Measurements from ENCODE around the gene PREPL. TPM values are rescaled to one million over a fixed set of nuclear protein-coding genes. Genes with fewer than 3 reads are reported as not detected.

PREPL gene
- total and polyA plus RNA-seq, 9 of the 15 experiments (the other 6 are each of a cell fraction or from before 2014, with no cell fraction given) = 11.6 to 58.9 (median 27.2) TPM

DNA sequence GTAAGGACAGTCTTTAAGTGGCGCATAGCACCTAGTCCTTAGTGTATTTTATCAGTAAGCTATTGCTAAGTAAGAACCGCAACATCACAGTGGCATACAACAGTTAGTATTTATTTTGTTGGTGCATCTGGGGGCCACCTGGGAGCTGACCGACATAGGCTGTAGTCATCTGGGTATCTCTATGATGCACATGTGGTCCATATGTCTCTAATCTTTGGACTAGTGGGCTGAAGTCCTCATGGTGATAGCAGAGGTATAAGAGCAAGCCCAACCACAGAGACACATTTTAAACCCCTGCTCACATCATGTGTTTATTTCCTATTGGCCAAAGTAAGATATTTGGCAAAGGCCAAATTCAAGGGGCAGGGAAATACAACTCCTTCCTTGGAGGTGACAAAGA, 3.3 kb upstream of the PREPL start (continued):
- TF ChIP-seq, protein P1, sequence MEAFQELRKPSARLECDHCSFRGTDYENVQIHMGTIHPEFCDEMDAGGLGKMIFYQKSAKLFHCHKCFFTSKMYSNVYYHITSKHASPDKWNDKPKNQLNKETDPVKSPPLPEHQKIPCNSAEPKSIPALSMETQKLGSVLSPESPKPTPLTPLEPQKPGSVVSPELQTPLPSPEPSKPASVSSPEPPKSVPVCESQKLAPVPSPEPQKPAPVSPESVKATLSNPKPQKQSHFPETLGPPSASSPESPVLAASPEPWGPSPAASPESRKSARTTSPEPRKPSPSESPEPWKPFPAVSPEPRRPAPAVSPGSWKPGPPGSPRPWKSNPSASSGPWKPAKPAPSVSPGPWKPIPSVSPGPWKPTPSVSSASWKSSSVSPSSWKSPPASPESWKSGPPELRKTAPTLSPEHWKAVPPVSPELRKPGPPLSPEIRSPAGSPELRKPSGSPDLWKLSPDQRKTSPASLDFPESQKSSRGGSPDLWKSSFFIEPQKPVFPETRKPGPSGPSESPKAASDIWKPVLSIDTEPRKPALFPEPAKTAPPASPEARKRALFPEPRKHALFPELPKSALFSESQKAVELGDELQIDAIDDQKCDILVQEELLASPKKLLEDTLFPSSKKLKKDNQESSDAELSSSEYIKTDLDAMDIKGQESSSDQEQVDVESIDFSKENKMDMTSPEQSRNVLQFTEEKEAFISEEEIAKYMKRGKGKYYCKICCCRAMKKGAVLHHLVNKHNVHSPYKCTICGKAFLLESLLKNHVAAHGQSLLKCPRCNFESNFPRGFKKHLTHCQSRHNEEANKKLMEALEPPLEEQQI (IDR thresholded peaks at IDR 0.05) = no peak
- TF ChIP-seq FOXO4 (CRISPR knock-in tag; IDR thresholded peaks at IDR 0.05) (no peak), POLR2AphosphoS5 (IDR thresholded peaks at IDR 0.05; ENCODE audit: control insufficient read depth, insufficient read depth, low read depth, low read length) (peak; percentile 84), KLF16 (IDR thresholded peaks at IDR 0.05) (peak; percentile 66; the same call in 1 of the 2 replicates), PHF8 (IDR thresholded peaks at IDR 0.05; ENCODE audit: borderline replicate concordance, low read length) (no peak), EZH2 (IDR thresholded peaks at IDR 0.05; ENCODE audit: borderline replicate concordance, low read depth, low read length) (no peak), NCOA1 (IDR thresholded peaks at IDR 0.05; ENCODE audit: low read depth) (no peak), ATF4 (CRISPR knock-in tag; IDR thresholded peaks at IDR 0.05) (no peak), PML (IDR thresholded peaks at IDR 0.05; ENCODE audit: low read length) (peak; percentile 68), HDGF (IDR thresholded peaks at IDR 0.05) (no peak), KDM2B (CRISPR knock-in tag; IDR thresholded peaks at IDR 0.05) (no peak), TRIM28 (IDR thresholded peaks at IDR 0.05) (no peak), CBFA2T3 (IDR thresholded peaks at IDR 0.05) (peak; percentile 90), MTA2 (IDR thresholded peaks at IDR 0.05; ENCODE audit: low read depth) (0 out of 2 replicates have a peak, but pooled peaks have one; percentile 12), GATA2 (CRISPR knock-in tag; IDR thresholded peaks at IDR 0.05) (peak; percentile 59), RBM17 (IDR thresholded peaks at IDR 0.05; ENCODE audit: borderline replicate concordance, low read depth, low read length) (no peak), FOS (IDR thresholded peaks at IDR 0.05; ENCODE audit: extremely low read depth, insufficient read length) (no peak), MEF2D (tag; conservative IDR thresholded peaks at IDR 0.05; ENCODE audit: low read depth) (no peak), HINFP (tag; conservative IDR thresholded peaks at IDR 0.05; ENCODE audit: low read depth) (no peak), CREB1 (IDR thresholded peaks at IDR 0.05) (0 out of 2 replicates have a peak, but pooled peaks have one; percentile 18), CREB1 (CRISPR knock-in tag; IDR thresholded peaks at IDR 0.05) (no peak), ARID1B (IDR thresholded peaks at IDR 0.05) (peak; percentile 71)
- TF ChIP-seq, protein P2, sequence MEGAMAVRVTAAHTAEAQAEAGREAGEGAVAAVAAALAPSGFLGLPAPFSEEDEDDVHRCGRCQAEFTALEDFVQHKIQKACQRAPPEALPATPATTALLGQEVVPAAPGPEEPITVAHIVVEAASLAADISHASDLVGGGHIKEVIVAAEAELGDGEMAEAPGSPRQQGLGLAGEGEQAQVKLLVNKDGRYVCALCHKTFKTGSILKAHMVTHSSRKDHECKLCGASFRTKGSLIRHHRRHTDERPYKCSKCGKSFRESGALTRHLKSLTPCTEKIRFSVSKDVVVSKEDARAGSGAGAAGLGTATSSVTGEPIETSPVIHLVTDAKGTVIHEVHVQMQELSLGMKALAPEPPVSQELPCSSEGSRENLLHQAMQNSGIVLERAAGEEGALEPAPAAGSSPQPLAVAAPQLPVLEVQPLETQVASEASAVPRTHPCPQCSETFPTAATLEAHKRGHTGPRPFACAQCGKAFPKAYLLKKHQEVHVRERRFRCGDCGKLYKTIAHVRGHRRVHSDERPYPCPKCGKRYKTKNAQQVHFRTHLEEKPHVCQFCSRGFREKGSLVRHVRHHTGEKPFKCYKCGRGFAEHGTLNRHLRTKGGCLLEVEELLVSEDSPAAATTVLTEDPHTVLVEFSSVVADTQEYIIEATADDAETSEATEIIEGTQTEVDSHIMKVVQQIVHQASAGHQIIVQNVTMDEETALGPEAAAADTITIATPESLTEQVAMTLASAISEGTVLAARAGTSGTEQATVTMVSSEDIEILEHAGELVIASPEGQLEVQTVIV (CRISPR knock-in tag; IDR thresholded peaks at IDR 0.05; ENCODE audit: borderline replicate concordance) = no peak

Data from K562 (cell line).